ENCODE data around the gene ZNF568.

DNA sequence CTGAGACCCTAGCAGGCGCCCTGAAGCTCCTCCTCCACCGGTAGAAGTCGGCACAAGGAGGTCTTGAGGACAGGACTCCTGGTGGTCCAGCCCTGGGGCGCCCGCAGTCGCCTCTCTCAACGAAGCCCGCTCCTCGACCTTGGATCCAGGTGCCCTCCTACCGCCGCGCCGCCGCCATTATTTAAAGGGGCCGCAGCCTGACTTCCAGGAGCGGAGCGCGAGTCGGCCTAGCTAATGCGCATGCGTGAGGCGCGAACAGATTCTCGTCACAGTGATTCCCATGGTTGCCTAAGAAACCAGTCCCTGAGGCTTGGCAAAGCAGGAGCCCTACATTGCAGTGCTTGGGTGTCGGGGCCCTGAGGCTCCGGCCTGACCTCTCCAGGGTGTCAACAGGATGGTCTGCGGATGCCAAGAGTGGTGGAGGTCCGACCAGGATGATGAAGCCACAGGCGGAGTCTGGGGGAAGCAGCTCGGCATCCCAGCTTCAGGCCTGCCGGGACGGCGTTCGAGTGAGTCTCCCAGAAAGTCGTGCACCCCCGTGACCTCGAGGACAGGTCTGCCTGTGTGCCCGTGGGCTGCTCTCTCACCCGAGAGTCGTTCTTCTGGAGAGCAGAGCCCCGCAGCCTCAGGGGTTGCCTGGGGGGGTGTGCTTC, 96.1 kb downstream of the ZNF568 start:
- TF ChIP-seq, protein P1, sequence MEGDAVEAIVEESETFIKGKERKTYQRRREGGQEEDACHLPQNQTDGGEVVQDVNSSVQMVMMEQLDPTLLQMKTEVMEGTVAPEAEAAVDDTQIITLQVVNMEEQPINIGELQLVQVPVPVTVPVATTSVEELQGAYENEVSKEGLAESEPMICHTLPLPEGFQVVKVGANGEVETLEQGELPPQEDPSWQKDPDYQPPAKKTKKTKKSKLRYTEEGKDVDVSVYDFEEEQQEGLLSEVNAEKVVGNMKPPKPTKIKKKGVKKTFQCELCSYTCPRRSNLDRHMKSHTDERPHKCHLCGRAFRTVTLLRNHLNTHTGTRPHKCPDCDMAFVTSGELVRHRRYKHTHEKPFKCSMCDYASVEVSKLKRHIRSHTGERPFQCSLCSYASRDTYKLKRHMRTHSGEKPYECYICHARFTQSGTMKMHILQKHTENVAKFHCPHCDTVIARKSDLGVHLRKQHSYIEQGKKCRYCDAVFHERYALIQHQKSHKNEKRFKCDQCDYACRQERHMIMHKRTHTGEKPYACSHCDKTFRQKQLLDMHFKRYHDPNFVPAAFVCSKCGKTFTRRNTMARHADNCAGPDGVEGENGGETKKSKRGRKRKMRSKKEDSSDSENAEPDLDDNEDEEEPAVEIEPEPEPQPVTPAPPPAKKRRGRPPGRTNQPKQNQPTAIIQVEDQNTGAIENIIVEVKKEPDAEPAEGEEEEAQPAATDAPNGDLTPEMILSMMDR (conservative IDR thresholded peaks at IDR 0.05; ENCODE audit: low read length) = no peak
- no peak for TF ChIP-seq EZH2phosphoT487 (IDR thresholded peaks at IDR 0.05; ENCODE audit: borderline replicate concordance)
